Measurements from ENCODE around the gene SLC47A2. TPM values are rescaled to one million over a fixed set of nuclear protein-coding genes. Genes with fewer than 3 reads are reported as not detected.

Gene SLC47A2
- total and polyA plus RNA-seq, 9 of the 15 experiments (the other 6 are each of a cell fraction or from before 2014, with no cell fraction given): not detected

DNA sequence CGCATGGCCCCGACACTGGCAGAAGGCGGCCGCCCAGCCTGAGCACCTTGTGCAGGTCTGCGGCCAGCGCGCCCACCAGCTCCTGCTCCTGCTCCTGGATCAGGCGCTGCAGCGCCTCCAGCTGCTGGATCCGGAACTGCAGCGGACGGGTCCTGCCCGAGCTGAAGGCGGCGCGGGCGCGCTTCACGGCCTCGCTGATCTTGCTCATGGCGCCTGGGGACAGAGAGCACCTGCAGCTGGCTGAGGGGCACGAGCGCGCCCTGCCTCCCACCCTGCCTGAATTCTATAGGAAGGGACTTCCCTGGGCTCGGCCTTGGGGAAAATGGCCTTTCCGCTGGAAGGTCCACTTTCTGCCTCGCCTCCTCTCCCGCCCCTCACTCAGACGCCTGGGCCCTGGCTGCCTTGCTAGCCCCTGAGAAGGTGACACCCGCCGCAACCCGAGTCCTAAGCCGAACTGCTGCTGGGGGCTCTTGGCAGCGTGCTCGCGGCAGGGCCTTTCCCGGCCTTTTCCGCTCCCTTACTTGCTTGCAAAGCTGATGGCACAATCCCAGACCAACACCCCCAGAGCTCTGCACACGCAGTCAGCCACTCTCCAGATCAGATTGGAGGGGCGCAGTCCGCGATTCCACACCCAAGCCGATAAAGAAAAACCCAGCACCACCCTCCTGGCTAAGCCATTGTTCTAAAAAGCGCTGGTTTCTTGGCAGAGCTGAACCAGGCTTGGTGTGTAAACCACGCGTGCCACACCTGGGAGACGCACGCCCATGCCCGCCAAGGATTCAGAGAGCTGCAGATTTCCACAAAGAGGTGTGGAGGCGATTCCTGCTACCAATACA lies 28.8 kb upstream of the SLC47A2 start:
- ChIA-PET CTCF (ENCODE audit: low intra/inter-chr PET ratio) (no interaction called here), POLR2A (no interaction called here)
- Histone ChIP-seq H3K9ac (ENCODE audit: insufficient read depth in 1 of 2, low read depth in 2 of 2, low read length in 2 of 2) (no peak overlapping the region), H3K9me1 (ENCODE audit: control insufficient read depth, insufficient read depth, low read length) (no peaks in the 10 kb centered on the region), H4K20me1 (replicated peaks; ENCODE audit: control insufficient read depth, insufficient read depth, low read length) (no peaks in the 10 kb centered on the region), H3K9me3 (replicated peaks; ENCODE audit: control insufficient read depth, insufficient read depth, low read depth, low read length) (no peaks in the 10 kb centered on the region), H3K4me3 (no peak overlapping the region), H3K4me1 (replicated peaks in 1 of 2; ENCODE audit: control insufficient read depth in 2 of 2, insufficient read depth in 2 of 2, low read length in 2 of 2) (peaks cover 0 to 5% of the 10 kb centered on the region in 2 experiments; a peak in 1 of 5 replicates), H3K27me3 (ENCODE audit: control insufficient read depth in 2 of 2, insufficient read depth in 2 of 2, low read length in 2 of 2) (peaks cover 4 to 39% of the 10 kb centered on the region in 2 experiments; a peak in 4 of 5 replicates), H3K4me2 (ENCODE audit: insufficient read depth, low read length) (no peak overlapping the region), H3K79me2 (ENCODE audit: control insufficient read depth, insufficient read depth, low read length) (no peaks in the 10 kb centered on the region), H3K27ac (ENCODE audit: extremely low read depth, low read depth, low read length) (no peak overlapping the region), H3K36me3 (ENCODE audit: control insufficient read depth, insufficient read depth, low read length) (no peaks in the 10 kb centered on the region), H2AFZ (ENCODE audit: low read depth, low read length) (no peak overlapping the region)
- intact Hi-C loops (cut with micrococcal nuclease) (no loop called here), in situ Hi-C loops (cut with MboI) (no loop called here)
- no TSS peak for BruUV-seq (replicated peaks)
- FAIRE-seq (no peak), ATAC-seq (peak; percentile 82), DNase-seq (ENCODE audit: extremely low read depth in 1 of 4, low spot score in 3 of 4) (peak; percentile 32 to 47 (median 44))
- 8% methylated on average over 18 of the region's 50 CpGs for WGBS (ENCODE audit: insufficient coverage, low coverage, missing lambda C conversion rate)
- TF ChIP-seq RUNX1 (IDR thresholded peaks at IDR 0.05; ENCODE audit: low read depth): no peak
- TF ChIP-seq, protein P1, sequence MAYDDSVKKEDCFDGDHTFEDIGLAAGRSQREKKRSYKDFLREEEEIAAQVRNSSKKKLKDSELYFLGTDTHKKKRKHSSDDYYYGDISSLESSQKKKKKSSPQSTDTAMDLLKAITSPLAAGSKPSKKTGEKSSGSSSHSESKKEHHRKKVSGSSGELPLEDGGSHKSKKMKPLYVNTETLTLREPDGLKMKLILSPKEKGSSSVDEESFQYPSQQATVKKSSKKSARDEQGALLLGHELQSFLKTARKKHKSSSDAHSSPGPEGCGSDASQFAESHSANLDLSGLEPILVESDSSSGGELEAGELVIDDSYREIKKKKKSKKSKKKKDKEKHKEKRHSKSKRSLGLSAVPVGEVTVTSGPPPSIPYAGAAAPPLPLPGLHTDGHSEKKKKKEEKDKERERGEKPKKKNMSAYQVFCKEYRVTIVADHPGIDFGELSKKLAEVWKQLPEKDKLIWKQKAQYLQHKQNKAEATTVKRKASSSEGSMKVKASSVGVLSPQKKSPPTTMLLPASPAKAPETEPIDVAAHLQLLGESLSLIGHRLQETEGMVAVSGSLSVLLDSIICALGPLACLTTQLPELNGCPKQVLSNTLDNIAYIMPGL (CRISPR knock-in tag; IDR thresholded peaks at IDR 0.05): no peak
- TF ChIP-seq, protein P2, sequence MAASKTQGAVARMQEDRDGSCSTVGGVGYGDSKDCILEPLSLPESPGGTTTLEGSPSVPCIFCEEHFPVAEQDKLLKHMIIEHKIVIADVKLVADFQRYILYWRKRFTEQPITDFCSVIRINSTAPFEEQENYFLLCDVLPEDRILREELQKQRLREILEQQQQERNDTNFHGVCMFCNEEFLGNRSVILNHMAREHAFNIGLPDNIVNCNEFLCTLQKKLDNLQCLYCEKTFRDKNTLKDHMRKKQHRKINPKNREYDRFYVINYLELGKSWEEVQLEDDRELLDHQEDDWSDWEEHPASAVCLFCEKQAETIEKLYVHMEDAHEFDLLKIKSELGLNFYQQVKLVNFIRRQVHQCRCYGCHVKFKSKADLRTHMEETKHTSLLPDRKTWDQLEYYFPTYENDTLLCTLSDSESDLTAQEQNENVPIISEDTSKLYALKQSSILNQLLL (CRISPR knock-in tag; IDR thresholded peaks at IDR 0.05; ENCODE audit: borderline replicate concordance): no peak
- no peak for TF ChIP-seq PPARD (CRISPR knock-in tag; IDR thresholded peaks at IDR 0.05)
- TF ChIP-seq TEAD4 (IDR thresholded peaks at IDR 0.05; ENCODE audit: low read length): no peak
- TF ChIP-seq TEAD4 (CRISPR knock-in tag; IDR thresholded peaks at IDR 0.05; ENCODE audit: borderline replicate concordance): no peak
- peak; percentile 47 to 69 (median 55); a peak in 5 of 6 replicates for TF ChIP-seq CTCF (IDR thresholded peaks at IDR 0.05 in 2 of 3, conservative IDR thresholded peaks at IDR 0.05 in 1 of 3; ENCODE audit: insufficient read depth in 2 of 3, low read depth in 1 of 3, low read length in 3 of 3)
- no peak for TF ChIP-seq SETDB1 (IDR thresholded peaks at IDR 0.05; ENCODE audit: low read length)
- TF ChIP-seq HMGN3 (IDR thresholded peaks at IDR 0.05; ENCODE audit: borderline replicate concordance, extremely low read depth, insufficient read length, low read depth, low read length): no peak
- TF ChIP-seq IFI16 (CRISPR knock-in tag; IDR thresholded peaks at IDR 0.05): no peak
